SK-N-SH treated with all-trans-retinoic acid at 6 μM for 48 hours (cell line): ENCODE measurements around the gene PHACTR4.

ENCODE experiments used
- ATAC-seq: fragments of 200-7000 bp; cut with Tn5 transposase; 3 replicates; pipeline ENCODE4 v1.9.1; 2020; ENCODE audit warnings: mild to moderate bottlenecking, moderate library complexity
- ARNTL ChIP-seq: fragments of 450-650 bp; formaldehyde crosslinking; IDR thresholded peaks from 2 replicates; pipeline ENCODE4 v1.5.0; 2020; ENCODE audit warnings: low read depth, mild to moderate bottlenecking, moderate library complexity, borderline replicate concordance
- BACH2 ChIP-seq: fragments of 250-450 bp; sonication (Bioruptor Pico); IDR thresholded peaks from 2 replicates; pipeline ENCODE4 v1.9.0; 2021; ENCODE audit warnings: mild to moderate bottlenecking, borderline replicate concordance
- CREB5 ChIP-seq: fragments of 250-450 bp; sonication (Bioruptor Pico); IDR thresholded peaks from 2 replicates; pipeline ENCODE4 v1.5.1; 2020; ENCODE audit warnings: low read depth, mild to moderate bottlenecking, moderate library complexity
- CSDC2 ChIP-seq: fragments of 250-450 bp; sonication (Bioruptor Pico); IDR thresholded peaks from 2 replicates; pipeline ENCODE4 v1.5.0; 2020; ENCODE audit warnings: mild to moderate bottlenecking, moderate library complexity
- CSRNP3 ChIP-seq: fragments of 250-450 bp; sonication (Bioruptor Pico); IDR thresholded peaks from 2 replicates; pipeline ENCODE4 v1.5.1; 2021; ENCODE audit warnings: mild to moderate bottlenecking, moderate library complexity
- ESRRG ChIP-seq: fragments of 250-450 bp; sonication (Bioruptor Pico); IDR thresholded peaks from 2 replicates; pipeline ENCODE4 v1.6.1; 2021; ENCODE audit warnings: mild to moderate bottlenecking
- GLIS3 ChIP-seq: fragments of 250-450 bp; sonication (Bioruptor Pico); IDR thresholded peaks from 2 replicates; pipeline ENCODE4 v1.5.0; 2020; ENCODE audit warnings: mild to moderate bottlenecking, moderate library complexity
- ISL1 ChIP-seq: fragments of 250-450 bp; sonication (Bioruptor Pico); IDR thresholded peaks from 2 replicates; pipeline ENCODE4 v2.1.2; 2022; ENCODE audit warnings: mild to moderate bottlenecking, moderate library complexity
- OSR1 ChIP-seq: fragments of 250-450 bp; sonication (Bioruptor Pico); IDR thresholded peaks from 2 replicates; pipeline ENCODE4 v1.8.0; 2022; ENCODE audit warnings: moderate library complexity, mild to moderate bottlenecking, inconsistent platforms
- PATZ1 ChIP-seq: fragments of 250-450 bp; sonication (Bioruptor Pico); IDR thresholded peaks from 2 replicates; pipeline ENCODE4 v1.8.0; 2020; ENCODE audit warnings: mild to moderate bottlenecking, moderate library complexity, borderline replicate concordance
- POU6F1 ChIP-seq: fragments of 250-450 bp; sonication (Bioruptor Pico); IDR thresholded peaks from 2 replicates; pipeline ENCODE4 v1.8.0; 2021; ENCODE audit warnings: low read depth, mild to moderate bottlenecking, moderate library complexity, borderline replicate concordance
- PPARA ChIP-seq: fragments of 250-450 bp; sonication (Bioruptor Pico); IDR thresholded peaks from 2 replicates; pipeline ENCODE4 v1.5.0; 2020; ENCODE audit warnings: mild to moderate bottlenecking, borderline replicate concordance
- RARB ChIP-seq: fragments of 250-450 bp; sonication (Bioruptor Pico); IDR thresholded peaks from 2 replicates; pipeline ENCODE4 v1.8.0; 2021; ENCODE audit warnings: mild to moderate bottlenecking, moderate library complexity
- SNAI2 ChIP-seq: fragments of 250-450 bp; sonication (Bioruptor Pico); IDR thresholded peaks from 2 replicates; pipeline ENCODE4 v1.5.0; 2020; ENCODE audit warnings: mild to moderate bottlenecking, moderate library complexity
- TCF4 ChIP-seq: fragments of 250-450 bp; sonication (Bioruptor Pico); IDR thresholded peaks from 2 replicates; pipeline ENCODE4 v1.8.0; 2021; ENCODE audit warnings: mild to moderate bottlenecking, moderate library complexity, borderline replicate concordance
- TOX ChIP-seq: fragments of 250-450 bp; sonication (Bioruptor Pico); IDR thresholded peaks from 2 replicates; pipeline ENCODE4 v1.8.0; 2021; ENCODE audit warnings: mild to moderate bottlenecking, moderate library complexity, borderline replicate concordance
- TSHZ2 ChIP-seq: fragments of 250-450 bp; sonication (Bioruptor Pico); IDR thresholded peaks from 2 replicates; pipeline ENCODE4 v1.5.0; 2020; ENCODE audit warnings: mild to moderate bottlenecking, moderate library complexity
- ZC3H10 ChIP-seq: fragments of 250-450 bp; sonication (Bioruptor Pico); IDR thresholded peaks from 2 replicates; pipeline ENCODE4 v1.5.1; 2021; ENCODE audit warnings: mild to moderate bottlenecking, moderate library complexity
- ZFP3 ChIP-seq: fragments of 250-450 bp; sonication (Bioruptor Pico); IDR thresholded peaks from 2 replicates; pipeline ENCODE4 v1.5.0; 2020; ENCODE audit warnings: mild to moderate bottlenecking, moderate library complexity
- ZFP30 ChIP-seq: fragments of 450-650 bp; formaldehyde crosslinking; IDR thresholded peaks from 2 replicates; pipeline ENCODE4 v1.5.0; 2022; ENCODE audit warnings: mild to moderate bottlenecking, moderate library complexity
- ZNF565 ChIP-seq: fragments of 450-650 bp; formaldehyde crosslinking; conservative IDR thresholded peaks from 2 replicates; pipeline ENCODE4 v1.5.0; 2020; ENCODE audit warnings: low read depth, mild to moderate bottlenecking, moderate library complexity
- ZNF70 ChIP-seq: fragments of 450-650 bp; formaldehyde crosslinking; IDR thresholded peaks from 2 replicates; pipeline ENCODE4 v1.5.0; 2020; ENCODE audit warnings: mild to moderate bottlenecking, moderate library complexity
- ZNF8 ChIP-seq: fragments of 450-650 bp; formaldehyde crosslinking; IDR thresholded peaks from 2 replicates; pipeline ENCODE4 v1.5.0; 2020; ENCODE audit warnings: mild to moderate bottlenecking, moderate library complexity

The PHACTR4 gene

GRCh38 chr1:28338897-28339296 lies 30.6 kb upstream of the PHACTR4 start:
- no peak for TF ChIP-seq CREB5 (CRISPR knock-in tag)
- no peak for ATAC-seq

GRCh38 chr1:28339551-28339950 lies 30.0 kb upstream of the PHACTR4 start:
- no peak for ATAC-seq
- TF ChIP-seq ZC3H10 (CRISPR knock-in tag), result no peak
- no peak for TF ChIP-seq ESRRG
- TF ChIP-seq PATZ1 (CRISPR knock-in tag), result no peak
- TF ChIP-seq TOX (CRISPR knock-in tag), result no peak
- no peak for TF ChIP-seq ZNF565
- no peak for TF ChIP-seq ZFP3
- TF ChIP-seq TCF4 (CRISPR knock-in tag), result no peak
- TF ChIP-seq PPARA (CRISPR knock-in tag), result no peak
- no peak for TF ChIP-seq ARNTL
- no peak for TF ChIP-seq OSR1 (CRISPR knock-in tag)
- TF ChIP-seq BACH2 (CRISPR knock-in tag), result no peak
- TF ChIP-seq ZFP30 (CRISPR knock-in tag), result no peak
- no peak for TF ChIP-seq CREB5 (CRISPR knock-in tag)
- no peak for TF ChIP-seq ISL1
- TF ChIP-seq SNAI2 (CRISPR knock-in tag), result no peak
- TF ChIP-seq RARB (CRISPR knock-in tag), result no peak
- no peak for TF ChIP-seq POU6F1 (CRISPR knock-in tag)
- no peak for TF ChIP-seq TSHZ2 (CRISPR knock-in tag)
- no peak for TF ChIP-seq CSDC2 (CRISPR knock-in tag)
- no peak for TF ChIP-seq CSRNP3

- no peak for ATAC-seq
- TF ChIP-seq ZC3H10 (CRISPR knock-in tag) (no peak), CREB5 (CRISPR knock-in tag) (no peak), ZNF70 (CRISPR knock-in tag) (no peak), TSHZ2 (CRISPR knock-in tag) (no peak), GLIS3 (CRISPR knock-in tag) (no peak), ZNF8 (no peak)
Measured at GRCh38 chr1:28340221-28340974, 29.1 kb upstream of the PHACTR4 start.
